Gastroesophageal sphincter (tissue), 4 donors: Measurements from ENCODE around the gene CDC23. TPM values are rescaled to one million over a fixed set of nuclear protein-coding genes. Genes with fewer than 3 reads are reported as not detected.
"Not testable (repeated sequence)": the region's sequence is repeated elsewhere in the genome, so short reads cannot be mapped to it uniquely, and the experiment has no call there.

Experiments used
- ATAC-seq: fragments of 150-250 bp; one replicate; pipeline ENCODE4 v1.9.1; 2016; ENCODE audit warnings: mild to moderate bottlenecking, moderate library complexity
- H3K27ac ChIP-seq, 4 donors: fragments of 200-600 bp; sonication (generic) in 3 of 4; 1 replicate in 3 of 4; 2 replicates in 1 of 4; pipeline ENCODE4 v1.5.1; 2016 to 2019
- H3K27me3 ChIP-seq: fragments of 200-600 bp; sonication (generic); one replicate; pipeline ENCODE4 v1.5.1; 2019
- H3K36me3 ChIP-seq, 2 donors: fragments of 200-600 bp; sonication (generic); one replicate each; pipeline ENCODE4 v1.5.1; 2019; ENCODE audit warnings: control low read depth in 1 of 2
- H3K4me1 ChIP-seq, 3 donors: fragments of 200-600 bp; sonication (generic); 1 replicate in 2 of 3; 2 replicates in 1 of 3; pipeline ENCODE4 v1.5.1; 2016 to 2019; ENCODE audit warnings: control low read depth in 2 of 3
- H3K4me3 ChIP-seq, 2 donors: fragments of 200-600 bp; sonication (generic); one replicate each; pipeline ENCODE4 v1.5.1; 2019; ENCODE audit warnings: mild to moderate bottlenecking in 1 of 2, moderate library complexity in 1 of 2
- H3K9me3 ChIP-seq, 3 donors: fragments of 200-600 bp; sonication (generic); one replicate each; pipeline ENCODE4 v1.5.1; 2017 to 2019; ENCODE audit warnings: control low read depth in 2 of 3
- CTCF ChIP-seq, 4 experiments: fragments of 200-600 bp in 2 of 4; fragments of 450-650 bp in 2 of 4; sonication (generic) in 1 of 4; IDR thresholded peaks; one replicate each; pipeline ENCODE4 v1.5.1; 2017 to 2019; ENCODE audit warnings: antibody characterized with exemption in 4 of 4, mild to moderate bottlenecking in 2 of 4, moderate library complexity in 2 of 4
- EP300 ChIP-seq: sonication (generic); formaldehyde crosslinking; IDR thresholded peaks from one replicate; pipeline ENCODE4 v1.6.1; 2017; ENCODE audit warnings: antibody characterized with exemption, mild to moderate bottlenecking
- POLR2A ChIP-seq, 2 donors: fragments of 450-650 bp; IDR thresholded peaks; one replicate each; pipeline ENCODE4 v1.6.1; 2017; ENCODE audit warnings: antibody characterized with exemption in 2 of 2, mild to moderate bottlenecking in 2 of 2, moderate library complexity in 1 of 2
- POLR2AphosphoS5 ChIP-seq: sonication (generic); formaldehyde crosslinking; IDR thresholded peaks from one replicate; pipeline ENCODE4 v1.6.1; 2017; ENCODE audit warnings: antibody characterized with exemption
- WGBS, 2 donors: methylation state at CpG; one replicate each; pipeline ENCODE4 v1.1.5; 2018; ENCODE audit warnings: low coverage in 1 of 2; 5-methylcytosine and 5-hydroxymethylcytosine counted together
- total RNA-seq, 4 donors: library from RNA; depleted of rRNA; stranded (reverse); fragments of >200 nt; gene quantifications; one replicate each; pipeline ENCODE4 v1.1.0, GENCODE V29; 2016

CDC23 gene
- total RNA-seq, 4 donors from 2014 or later: 19.3 to 22.3 (median 19.8) TPM

DNA sequence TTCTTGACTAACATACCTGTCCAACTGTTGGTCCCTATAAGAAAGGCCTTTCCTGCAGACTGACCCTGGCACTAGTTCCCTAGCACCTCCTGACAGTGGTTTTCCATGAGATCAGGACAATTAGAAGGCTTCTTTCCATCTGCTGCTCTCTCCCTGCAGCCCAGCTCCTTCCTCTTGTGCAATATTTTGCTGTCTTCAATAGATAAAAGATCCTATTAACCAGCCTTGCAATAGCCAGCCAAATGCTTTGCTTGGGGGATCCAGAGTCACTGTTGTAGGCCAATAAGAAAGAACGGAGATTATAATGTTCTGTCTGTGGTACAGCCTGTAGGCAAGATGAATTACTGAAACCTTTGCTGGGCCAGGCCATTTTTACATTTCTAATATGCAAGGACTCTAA lies 55.5 kb downstream of the CDC23 start:
- 75% methylated on average over 1 of the region's 1 CpG; no CpG with 5 or more reads in 1 of the 2 donors for WGBS, 2 donors
- Histone ChIP-seq H3K36me3 (peaks cover 15 to 72% of the 10 kb centered on the region in 2 donors), H3K27me3 (no peaks in the 10 kb centered on the region), H3K4me3 (no peak overlapping the region), H3K27ac (no peak overlapping the region), H3K9me3 (no peaks in the 10 kb centered on the region), H3K4me1 (no peaks in the 10 kb centered on the region)
- no peak for TF ChIP-seq POLR2AphosphoS5
- TF ChIP-seq CTCF (IDR thresholded peaks at IDR 0.05): no peak
- no peak for TF ChIP-seq POLR2A (IDR thresholded peaks at IDR 0.05)
- no peak for TF ChIP-seq EP300
- no peak for ATAC-seq

GRCh38 chr5:138155977-138156376 lies 57.1 kb downstream of the CDC23 start:
- not testable (repeated sequence) for H3K4me3 ChIP-seq, H3K4me1 ChIP-seq, ATAC-seq, H3K27ac ChIP-seq, H3K9me3 ChIP-seq, H3K27me3 ChIP-seq
- 93% methylated on average over 5 of the region's 9 CpGs; no CpG with 5 or more reads in 1 of the 2 donors for WGBS, 2 donors
- peaks cover 10 to 55% of the 10 kb centered on the region in 2 donors for H3K36me3 ChIP-seq

DNA sequence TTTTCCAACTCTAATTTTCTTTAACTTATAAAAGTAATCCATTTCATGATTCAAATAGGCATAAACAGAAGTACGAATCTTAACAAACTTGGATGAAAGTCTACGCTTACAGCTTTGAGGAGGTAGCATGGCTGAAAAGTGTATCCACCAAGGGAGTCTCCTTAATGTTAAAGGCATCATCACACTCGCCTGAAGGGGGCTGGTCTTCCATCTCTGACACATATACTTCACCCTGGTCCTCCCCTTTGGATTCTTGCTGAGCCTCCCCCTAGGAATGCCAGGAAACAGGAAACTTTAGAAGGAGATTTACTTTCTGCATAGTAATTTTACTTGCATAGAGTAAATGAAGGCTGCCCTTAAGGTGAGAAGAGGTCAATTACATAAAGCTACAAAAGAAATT lies 63.6 kb downstream of the CDC23 start:
- 39 to 53% methylated on average over 3 of the region's 3 CpGs for WGBS, 2 donors
- TF ChIP-seq POLR2A (IDR thresholded peaks at IDR 0.05): no peak
- TF ChIP-seq POLR2AphosphoS5: no peak
- no peak for TF ChIP-seq EP300
- TF ChIP-seq CTCF (IDR thresholded peaks at IDR 0.05): no peak
- no peak overlapping the region for H3K27ac ChIP-seq
- H3K4me3 ChIP-seq: no peak overlapping the region
- H3K27me3 ChIP-seq: no peaks in the 10 kb centered on the region
- ATAC-seq: no peak
- no peaks in the 10 kb centered on the region for H3K4me1 ChIP-seq
- H3K36me3 ChIP-seq: no peaks in the 10 kb centered on the region
- H3K9me3 ChIP-seq: no peaks in the 10 kb centered on the region

- ATAC-seq: peak; percentile 71
- Histone ChIP-seq H3K4me3 (no peak overlapping the region), H3K36me3 (no peaks in the 10 kb centered on the region), H3K4me1 (no peaks in the 10 kb centered on the region), H3K27ac (no peak overlapping the region), H3K9me3 (no peaks in the 10 kb centered on the region), H3K27me3 (no peaks in the 10 kb centered on the region)
- WGBS, 2 donors: 14 to 38% methylated on average over 1 of the region's 1 CpG
- no peak for TF ChIP-seq CTCF (IDR thresholded peaks at IDR 0.05)
- TF ChIP-seq EP300: no peak
- TF ChIP-seq POLR2AphosphoS5: no peak
- TF ChIP-seq POLR2A (IDR thresholded peaks at IDR 0.05): no peak
Observed at GRCh38 chr5:138148811-138149210, 64.3 kb downstream of the CDC23 start.

- ATAC-seq, H3K36me3 ChIP-seq, H3K4me3 ChIP-seq, H3K9me3 ChIP-seq, H3K27ac ChIP-seq, H3K27me3 ChIP-seq, H3K4me1 ChIP-seq: not testable (repeated sequence)
- 93 to 95% methylated on average over 6 of the region's 6 CpGs for WGBS, 2 donors
Observed at GRCh38 chr5:138143578-138143977, 69.5 kb downstream of the CDC23 start.

DNA sequence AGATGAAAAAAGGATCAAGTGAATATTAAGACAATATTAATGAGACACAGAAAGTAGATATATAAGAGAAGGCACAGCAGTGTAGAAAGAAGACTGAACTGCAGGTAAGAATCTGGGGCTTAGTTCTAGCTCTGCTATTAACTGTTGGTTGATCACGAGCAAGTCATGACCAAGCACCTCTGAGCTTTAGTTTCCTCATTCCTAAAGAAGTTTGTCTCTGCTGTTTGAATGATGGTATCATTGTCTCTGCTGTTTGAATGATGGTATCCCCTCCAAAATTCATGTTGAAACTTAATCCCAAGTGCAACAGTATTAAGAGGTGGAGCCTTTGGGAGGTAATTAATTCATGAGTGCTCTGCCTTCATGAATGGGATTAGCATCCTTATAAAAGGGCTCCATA lies 71.4 kb downstream of the CDC23 start:
- peaks cover 0 to 7% (median 0%) of the 10 kb centered on the region in 3 donors for H3K4me1 ChIP-seq
- no peaks in the 10 kb centered on the region for H3K27me3 ChIP-seq
- H3K27ac ChIP-seq: no peak overlapping the region
- H3K36me3 ChIP-seq: no peaks in the 10 kb centered on the region
- WGBS, 2 donors: 63 to 80% methylated on average over 1 of the region's 1 CpG
- ATAC-seq: no peak
- no peaks in the 10 kb centered on the region for H3K9me3 ChIP-seq
- no peak overlapping the region for H3K4me3 ChIP-seq
- TF ChIP-seq POLR2A (IDR thresholded peaks at IDR 0.05) (no peak), CTCF (IDR thresholded peaks at IDR 0.05) (no peak), POLR2AphosphoS5 (no peak), EP300 (no peak)
